Hematopoietic multipotent progenitor cell treated with erythropoietin and hydrocortisone succinate and interleukin-3 and kit ligand, for 17 days (in vitro differentiated cells): ENCODE results near the gene MYLK.

ENCODE experiments used
- DNase-seq: peaks from one replicate; pipeline ENCODE4 v3.0.0-alpha.2; 2015; ENCODE audit warnings: low spot score

MYLK gene

GRCh38 chr3:123695731-123696640 is 188.1 kb downstream of the MYLK start:
- DNase-seq, result no peak

GRCh38 chr3:123695152-123695551 is 189.0 kb downstream of the MYLK start:
- DNase-seq, result no peak

GRCh38 chr3:123694366-123695087 is 189.6 kb downstream of the MYLK start:
- DNase-seq, result no peak

DNA sequence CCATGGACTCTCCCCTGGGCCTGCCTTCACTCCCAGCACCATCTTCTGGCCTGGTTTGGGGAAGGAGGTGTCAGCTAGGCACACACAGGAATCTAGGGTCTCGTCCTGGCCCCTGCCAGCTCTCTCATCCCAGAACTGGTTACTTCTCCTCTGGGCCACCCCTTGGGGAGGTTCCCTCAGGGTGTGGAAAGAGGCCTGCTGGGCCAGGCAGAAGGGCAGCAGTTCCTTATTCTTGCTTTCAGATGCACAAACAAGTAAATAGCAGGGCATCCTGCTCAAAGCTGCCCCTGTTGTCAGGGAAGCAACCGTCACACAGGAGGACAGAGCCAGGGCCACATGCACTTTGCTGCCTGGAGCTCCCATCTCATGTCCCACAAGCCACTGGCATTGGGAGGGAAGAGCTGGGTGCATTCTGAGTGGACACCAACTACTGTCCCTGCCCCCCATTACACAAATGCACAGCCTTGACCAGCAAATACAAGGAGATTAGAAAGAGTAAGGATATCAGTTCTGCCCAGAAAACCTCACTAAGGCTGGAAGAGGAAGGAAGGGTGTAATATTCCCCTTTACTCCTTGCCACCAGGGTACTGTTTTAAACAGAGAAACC is 190.4 kb downstream of the MYLK start:
- DNase-seq, result no peak

GRCh38 chr3:123692671-123693070 is 191.5 kb downstream of the MYLK start:
- DNase-seq, result no peak

GRCh38 chr3:123692041-123692440 is 192.1 kb downstream of the MYLK start:
- no peak for DNase-seq

- no peak for DNase-seq
Observed at GRCh38 chr3:123689831-123690230, 194.3 kb downstream of the MYLK start.

DNA sequence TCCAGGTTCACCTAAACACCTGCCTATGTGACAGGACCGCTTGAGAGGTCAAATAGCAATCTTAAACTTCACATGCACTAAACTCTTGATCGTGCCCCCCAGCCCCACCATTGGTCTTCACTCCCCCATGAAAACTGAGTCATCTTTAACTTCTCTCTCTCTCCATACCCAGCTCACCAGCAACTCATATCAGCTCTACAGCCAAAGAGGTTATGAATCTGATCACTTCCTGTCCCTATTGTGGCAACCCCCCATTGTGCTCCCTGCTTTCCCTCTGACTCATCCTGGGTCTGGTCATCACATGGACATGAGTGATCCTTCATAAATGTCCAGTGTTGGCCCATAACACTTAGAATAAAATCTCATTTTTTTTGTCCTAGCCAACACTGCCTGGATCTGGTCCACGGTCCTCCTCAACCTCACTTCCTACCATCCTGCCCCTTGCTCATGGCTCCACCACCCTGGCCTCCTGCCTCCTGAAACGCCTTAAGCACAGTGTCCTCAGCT is 195.8 kb downstream of the MYLK start:
- no peak for DNase-seq

DNA sequence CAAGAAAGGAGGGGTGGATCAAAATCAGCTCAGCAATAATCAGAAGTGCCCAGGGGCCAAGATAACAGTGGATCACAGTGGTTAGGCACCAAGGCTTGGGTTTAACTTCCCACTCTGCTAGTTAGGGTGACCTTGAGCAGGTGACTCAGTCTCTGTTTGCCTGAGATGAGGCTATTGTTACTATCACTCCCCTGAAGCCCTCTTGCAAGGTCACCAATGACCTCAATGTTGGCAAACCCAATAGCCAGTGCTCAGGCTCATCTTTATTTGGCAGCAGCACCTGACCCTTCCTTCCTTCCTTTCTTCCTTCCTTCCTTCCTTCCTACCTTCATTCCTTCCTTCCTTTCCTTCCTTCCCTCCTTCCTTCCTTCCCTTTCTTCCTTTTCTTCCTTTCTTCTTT is 196.8 kb downstream of the MYLK start:
- DNase-seq, result no peak

DNA sequence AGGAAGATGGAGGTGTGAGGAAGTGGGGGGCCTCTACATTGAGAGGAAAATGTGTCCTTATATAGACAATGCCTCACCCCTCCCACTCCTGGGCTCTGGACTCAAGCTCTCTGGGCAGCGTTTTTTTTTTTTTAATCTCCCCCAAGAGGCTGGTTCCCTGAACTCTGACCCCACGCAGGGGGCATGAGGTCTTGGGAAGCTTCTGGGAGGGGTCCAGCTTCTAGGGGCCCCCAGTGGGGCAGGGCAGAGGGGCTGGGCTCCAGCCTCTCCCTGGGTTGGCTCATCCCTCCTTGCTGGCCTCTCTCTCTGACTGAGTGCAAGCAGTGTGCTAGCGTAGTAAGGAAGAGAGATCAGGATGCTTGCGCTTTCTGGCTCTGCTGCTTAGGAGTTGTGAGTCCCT is 197.9 kb downstream of the MYLK start:
- DNase-seq, result no peak

DNA sequence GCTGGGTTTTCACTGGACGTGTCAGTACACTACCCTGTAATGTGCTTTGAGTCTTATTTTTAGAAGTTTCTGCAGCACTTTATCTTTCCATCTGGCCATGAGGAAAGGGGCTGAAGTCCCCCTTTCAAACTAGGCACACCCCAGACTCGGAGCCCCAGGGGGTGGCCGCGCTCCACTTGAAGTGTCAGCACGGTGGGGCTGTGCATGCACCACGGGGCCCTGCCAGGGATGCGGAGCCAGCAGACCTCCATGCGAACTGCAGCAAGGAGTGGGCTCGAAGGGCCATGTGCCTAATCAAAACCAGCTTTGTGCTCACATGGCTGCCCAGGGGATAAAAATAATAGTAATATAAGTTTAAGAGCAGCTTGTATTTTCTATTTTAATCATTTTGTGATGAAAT is 198.4 kb downstream of the MYLK start:
- DNase-seq, result no peak

- no peak for DNase-seq
Observed at GRCh38 chr3:123684636-123685035, 199.5 kb downstream of the MYLK start.

GRCh38 chr3:123684209-123684608 is 199.9 kb downstream of the MYLK start:
- DNase-seq, result no peak

- no peak for DNase-seq
Observed at GRCh38 chr3:123683505-123684154, 200.5 kb downstream of the MYLK start.

- DNase-seq, result no peak
Observed at GRCh38 chr3:123682781-123683504, 201.2 kb downstream of the MYLK start.

DNA sequence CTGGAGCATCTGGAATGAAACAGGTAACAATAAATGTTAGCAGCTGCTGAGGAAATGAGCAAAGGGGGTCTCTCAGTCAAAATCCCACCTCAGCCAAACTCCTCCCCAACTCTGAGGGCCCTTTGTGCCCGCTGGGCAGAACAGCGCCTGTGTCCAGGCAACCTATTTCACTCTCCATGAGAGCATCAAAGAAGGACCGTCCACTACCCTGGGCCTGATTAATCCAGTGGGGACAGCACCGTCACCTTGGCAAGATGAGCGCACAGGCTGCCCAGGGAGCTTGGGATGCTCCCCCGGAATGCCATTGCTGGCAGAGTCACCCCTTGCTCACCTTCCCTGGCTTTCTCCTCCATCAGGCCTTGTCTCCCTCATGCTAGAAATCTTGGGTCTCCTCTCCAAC is 201.8 kb downstream of the MYLK start:
- DNase-seq, result no peak

GRCh38 chr3:123679712-123680386 is 204.3 kb downstream of the MYLK start:
- DNase-seq, result no peak

DNA sequence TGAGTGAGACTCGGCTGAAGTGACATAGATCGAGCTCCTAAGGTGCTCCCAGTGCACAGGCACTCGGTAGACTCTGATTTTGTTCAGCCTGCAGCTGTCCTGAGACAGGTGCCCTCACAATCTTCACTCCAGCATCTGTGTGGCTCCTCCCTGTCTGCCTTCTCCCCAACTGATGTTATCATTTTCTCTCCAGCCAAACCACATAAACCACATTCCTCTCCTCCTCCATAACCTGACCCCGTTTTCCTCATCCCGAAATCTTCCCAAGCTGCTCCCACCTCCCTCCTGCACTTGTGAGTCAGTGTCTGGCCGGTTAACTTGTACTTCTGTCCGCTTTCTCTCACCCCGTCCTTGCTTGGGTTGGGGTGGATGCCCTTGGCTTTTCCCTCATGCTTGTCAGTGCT is 206.0 kb downstream of the MYLK start:
- DNase-seq, result no peak

DNA sequence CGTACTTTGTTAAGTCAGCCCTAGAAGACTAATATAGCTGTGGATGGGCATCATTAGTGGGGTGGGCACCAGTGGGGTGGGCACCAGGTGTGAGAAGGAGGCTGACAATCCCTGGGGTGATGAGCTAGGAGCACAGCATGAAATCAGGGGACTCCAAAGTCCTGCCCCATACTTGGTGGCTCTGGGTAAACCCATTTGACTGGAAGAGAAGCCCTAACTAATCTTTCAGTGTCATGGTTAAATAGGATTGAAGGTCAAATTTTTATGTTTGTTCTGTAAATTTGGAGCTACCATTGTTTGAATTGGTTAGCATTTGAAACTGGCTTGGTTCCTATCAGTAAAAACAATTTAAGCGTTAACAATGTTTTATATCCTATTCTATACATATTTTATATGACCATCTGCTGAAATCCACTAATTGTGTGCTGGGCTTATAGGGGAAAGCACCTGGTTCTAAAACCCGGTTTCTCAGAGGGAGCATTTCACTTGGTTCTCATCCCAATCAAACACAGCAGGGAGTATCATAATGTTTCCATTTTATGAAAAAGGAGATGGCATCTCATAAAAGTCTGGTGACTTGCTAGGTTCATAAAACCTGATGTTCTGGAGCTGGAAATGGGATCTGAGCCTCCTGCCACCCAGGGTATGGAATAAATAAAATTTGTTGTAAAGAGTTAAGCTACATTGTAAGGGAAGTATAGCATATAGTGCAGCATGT is 211.5 kb downstream of the MYLK start:
- DNase-seq, result no peak

DNA sequence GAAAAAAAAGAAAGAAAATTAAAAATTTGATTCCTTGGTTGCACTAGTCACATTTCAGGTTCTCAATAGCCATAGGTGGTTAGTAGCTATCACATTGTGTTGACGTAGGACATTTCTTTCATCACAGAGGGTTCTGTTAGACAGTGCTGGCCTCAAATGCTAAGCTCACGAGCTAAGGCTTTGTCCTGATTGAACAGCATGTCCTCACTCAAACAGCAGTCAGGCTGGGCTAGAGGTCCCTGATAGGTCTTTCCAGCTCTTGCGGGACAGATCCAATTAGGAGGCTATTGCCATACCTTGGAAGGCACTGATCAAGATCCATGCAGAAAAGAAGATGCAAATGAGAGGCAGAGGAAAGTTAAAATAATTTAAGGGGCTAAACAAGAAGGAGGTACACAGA is 213.4 kb downstream of the MYLK start:
- no peak for DNase-seq
